GM12892 (cell line): ENCODE results near the gene ATP10D.

Experiments
- POLR2A ChIP-seq: IDR thresholded peaks from 2 replicates; pipeline ENCODE4 v1.6.1; 2011; ENCODE audit warnings: low read depth, low read length, control low read depth
- POLR2AphosphoS5 ChIP-seq: IDR thresholded peaks from 2 replicates; pipeline ENCODE4 v1.6.1; 2011; ENCODE audit warnings: low read depth, low read length, control low read depth
- TAF1 ChIP-seq: IDR thresholded peaks from 2 replicates; pipeline ENCODE4 v1.6.1; 2011; ENCODE audit warnings: low read depth, mild to moderate bottlenecking, control low read depth, low read length, borderline replicate concordance

GRCh38 chr4:47474799-47475198, 10.3 kb upstream of the ATP10D start:
- no peak for TF ChIP-seq TAF1
- no peak for TF ChIP-seq POLR2A
- TF ChIP-seq POLR2AphosphoS5: no peak
